ENCODE data around the gene CADPS. TPM values are rescaled to one million over a fixed set of nuclear protein-coding genes. Genes with fewer than 3 reads are reported as not detected.
A peak's percentile ranks its signal among the peaks of the same experiment; 100 is the strongest.

The CADPS gene
- total and polyA plus RNA-seq, 9 of the 15 experiments (the other 6 are each of a cell fraction or from before 2014, with no cell fraction given): not detected

DNA sequence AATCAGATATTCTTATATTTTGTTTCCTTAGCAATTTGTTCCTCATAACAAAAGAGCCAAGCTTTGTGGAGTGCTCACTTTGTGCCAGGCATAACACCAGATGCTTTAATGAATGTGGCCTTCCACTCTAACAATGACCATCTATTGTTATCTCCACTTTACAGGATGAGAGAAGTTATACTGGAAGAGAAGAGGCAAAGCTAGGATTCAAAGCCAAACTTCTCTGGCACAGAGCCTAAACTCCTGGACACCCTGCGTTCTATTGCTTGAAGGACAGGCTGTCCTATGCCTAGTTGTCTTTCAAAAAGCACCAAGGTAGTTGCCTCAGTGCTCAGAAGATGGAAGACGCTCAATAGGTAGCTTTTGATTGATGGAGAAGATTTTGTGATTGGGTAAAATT lies 378.7 kb downstream of the CADPS start:
- 0% methylated on average over 2 of the region's 2 CpGs for WGBS (ENCODE audit: insufficient coverage, low coverage, missing lambda C conversion rate)

DNA sequence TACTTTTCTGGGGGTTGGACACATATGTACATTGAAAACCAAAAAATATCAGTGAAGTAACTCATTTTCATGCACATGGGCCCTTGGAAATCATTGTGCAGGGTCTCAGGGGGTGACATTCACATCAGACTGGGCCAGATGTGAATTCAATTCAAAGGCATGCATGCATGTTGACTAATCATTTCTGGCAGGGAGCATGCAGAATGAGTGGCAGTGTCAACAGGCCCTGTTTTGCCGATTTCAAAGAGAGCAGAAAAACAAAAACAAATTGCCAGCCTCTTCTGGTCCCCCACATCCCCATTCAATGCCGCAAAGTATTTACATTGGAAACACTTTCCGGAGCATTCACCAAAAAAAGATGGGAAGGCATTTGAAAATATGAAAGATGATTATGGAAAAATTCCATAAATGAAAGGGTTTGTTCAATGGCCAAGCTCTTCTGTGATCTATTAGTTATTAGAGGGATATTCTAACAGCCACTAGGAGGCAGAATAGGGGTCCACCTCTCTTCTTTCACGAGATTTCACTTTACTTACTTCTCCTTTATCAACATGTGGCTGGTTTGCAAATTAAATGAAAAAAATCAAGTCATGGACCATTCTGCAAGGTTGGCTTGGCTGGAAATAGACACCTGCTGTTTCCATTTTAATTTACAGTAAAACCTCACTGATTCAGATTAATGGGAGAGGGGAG lies 382.0 kb downstream of the CADPS start:
- 0% methylated on average over 4 of the region's 4 CpGs for WGBS (ENCODE audit: insufficient coverage, low coverage, missing lambda C conversion rate)
- Histone ChIP-seq H3K36me3 (ENCODE audit: control insufficient read depth, insufficient read depth, low read length) (no peaks in the 10 kb centered on the region), H3K4me3 (no peak overlapping the region), H2AFZ (ENCODE audit: low read depth, low read length) (no peak overlapping the region), H3K27me3 (ENCODE audit: control insufficient read depth in 2 of 2, insufficient read depth in 2 of 2, low read length in 2 of 2) (no peaks in the 10 kb centered on the region), H3K79me2 (ENCODE audit: control insufficient read depth, insufficient read depth, low read length) (no peaks in the 10 kb centered on the region), H3K9ac (ENCODE audit: insufficient read depth in 1 of 2, low read depth in 2 of 2, low read length in 2 of 2) (no peak overlapping the region), H3K9me1 (ENCODE audit: control insufficient read depth, insufficient read depth, low read length) (no peaks in the 10 kb centered on the region), H3K27ac (ENCODE audit: extremely low read depth, low read depth, low read length) (no peak overlapping the region), H3K4me2 (ENCODE audit: insufficient read depth, low read length) (no peak overlapping the region), H3K9me3 (replicated peaks; ENCODE audit: control insufficient read depth, insufficient read depth, low read depth, low read length) (no peaks in the 10 kb centered on the region), H3K4me1 (replicated peaks in 1 of 2; ENCODE audit: control insufficient read depth in 2 of 2, insufficient read depth in 2 of 2, low read length in 2 of 2) (no peaks in the 10 kb centered on the region), H4K20me1 (replicated peaks; ENCODE audit: control insufficient read depth, insufficient read depth, low read length) (no peaks in the 10 kb centered on the region)
- no peak for ATAC-seq
- FAIRE-seq: no peak
- no peak for TF ChIP-seq PHF8 (IDR thresholded peaks at IDR 0.05; ENCODE audit: borderline replicate concordance, low read length)
- TF ChIP-seq, protein P1, sequence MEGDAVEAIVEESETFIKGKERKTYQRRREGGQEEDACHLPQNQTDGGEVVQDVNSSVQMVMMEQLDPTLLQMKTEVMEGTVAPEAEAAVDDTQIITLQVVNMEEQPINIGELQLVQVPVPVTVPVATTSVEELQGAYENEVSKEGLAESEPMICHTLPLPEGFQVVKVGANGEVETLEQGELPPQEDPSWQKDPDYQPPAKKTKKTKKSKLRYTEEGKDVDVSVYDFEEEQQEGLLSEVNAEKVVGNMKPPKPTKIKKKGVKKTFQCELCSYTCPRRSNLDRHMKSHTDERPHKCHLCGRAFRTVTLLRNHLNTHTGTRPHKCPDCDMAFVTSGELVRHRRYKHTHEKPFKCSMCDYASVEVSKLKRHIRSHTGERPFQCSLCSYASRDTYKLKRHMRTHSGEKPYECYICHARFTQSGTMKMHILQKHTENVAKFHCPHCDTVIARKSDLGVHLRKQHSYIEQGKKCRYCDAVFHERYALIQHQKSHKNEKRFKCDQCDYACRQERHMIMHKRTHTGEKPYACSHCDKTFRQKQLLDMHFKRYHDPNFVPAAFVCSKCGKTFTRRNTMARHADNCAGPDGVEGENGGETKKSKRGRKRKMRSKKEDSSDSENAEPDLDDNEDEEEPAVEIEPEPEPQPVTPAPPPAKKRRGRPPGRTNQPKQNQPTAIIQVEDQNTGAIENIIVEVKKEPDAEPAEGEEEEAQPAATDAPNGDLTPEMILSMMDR (IDR thresholded peaks at IDR 0.05 in 2 of 3, conservative IDR thresholded peaks at IDR 0.05 in 1 of 3; ENCODE audit: insufficient read depth in 2 of 3, low read depth in 1 of 3, low read length in 3 of 3): 0 out of 6 replicates have a peak, but pooled peaks of 1 of the 3 experiments have one; percentile 13
- POLR2A ChIA-PET: no interaction called here
- in situ Hi-C loops (cut with MboI) (no loop called here), intact Hi-C loops (cut with micrococcal nuclease) (no loop called here)
- peak in 2 of 4 experiments; percentile 3 to 4 for DNase-seq (ENCODE audit: extremely low read depth in 1 of 4, low spot score in 3 of 4)
- CTCF ChIA-PET (ENCODE audit: low intra/inter-chr PET ratio): no interaction called here
- BruUV-seq (replicated peaks): no TSS peak

More for the DNA sequence above, 378.7 kb downstream of the CADPS start:
- Histone ChIP-seq H3K27me3 (ENCODE audit: control insufficient read depth in 2 of 2, insufficient read depth in 2 of 2, low read length in 2 of 2) (no peaks in the 10 kb centered on the region), H3K4me1 (replicated peaks in 1 of 2; ENCODE audit: control insufficient read depth in 2 of 2, insufficient read depth in 2 of 2, low read length in 2 of 2) (no peaks in the 10 kb centered on the region), H3K9ac (ENCODE audit: insufficient read depth in 1 of 2, low read depth in 2 of 2, low read length in 2 of 2) (no peak overlapping the region), H3K36me3 (ENCODE audit: control insufficient read depth, insufficient read depth, low read length) (no peaks in the 10 kb centered on the region), H3K9me1 (ENCODE audit: control insufficient read depth, insufficient read depth, low read length) (no peaks in the 10 kb centered on the region), H4K20me1 (replicated peaks; ENCODE audit: control insufficient read depth, insufficient read depth, low read length) (no peaks in the 10 kb centered on the region), H2AFZ (ENCODE audit: low read depth, low read length) (no peak overlapping the region), H3K9me3 (replicated peaks; ENCODE audit: control insufficient read depth, insufficient read depth, low read depth, low read length) (no peaks in the 10 kb centered on the region), H3K4me3 (no peak overlapping the region), H3K4me2 (ENCODE audit: insufficient read depth, low read length) (no peak overlapping the region), H3K27ac (ENCODE audit: extremely low read depth, low read depth, low read length) (no peak overlapping the region), H3K79me2 (ENCODE audit: control insufficient read depth, insufficient read depth, low read length) (no peaks in the 10 kb centered on the region)
- TF ChIP-seq GATAD2B (IDR thresholded peaks at IDR 0.05; ENCODE audit: borderline replicate concordance) (no peak), ZFP30 (CRISPR knock-in tag; IDR thresholded peaks at IDR 0.05; ENCODE audit: borderline replicate concordance) (no peak), PRPF4 (IDR thresholded peaks at IDR 0.05; ENCODE audit: insufficient read depth, low read depth, low read length, poor library complexity, severe bottlenecking) (no peak), ZNF699 (CRISPR knock-in tag; IDR thresholded peaks at IDR 0.05; ENCODE audit: insufficient replicate concordance) (no peak), FOXJ2 (tag; IDR thresholded peaks at IDR 0.05) (no peak), GTF2E2 (tag; IDR thresholded peaks at IDR 0.05) (no peak), LCOR (CRISPR knock-in tag; IDR thresholded peaks at IDR 0.05) (no peak), ATF7 (IDR thresholded peaks at IDR 0.05) (no peak), SLC30A9 (CRISPR knock-in tag; IDR thresholded peaks at IDR 0.05) (no peak), TSC22D4 (tag; IDR thresholded peaks at IDR 0.05) (no peak), ZNF830 (CRISPR knock-in tag; IDR thresholded peaks at IDR 0.05) (no peak), SIRT6 (IDR thresholded peaks at IDR 0.05; ENCODE audit: low read depth, low read length) (no peak), ZEB2 (IDR thresholded peaks at IDR 0.05) (no peak)
- BruUV-seq (replicated peaks): no TSS peak
- DNase-seq (ENCODE audit: extremely low read depth in 1 of 4, low spot score in 3 of 4) (no peak), FAIRE-seq (no peak), ATAC-seq (no peak)
- intact Hi-C loops (cut with micrococcal nuclease): no loop called here
- POLR2A ChIA-PET: no interaction called here
- CTCF ChIA-PET (ENCODE audit: low intra/inter-chr PET ratio): no interaction called here
- in situ Hi-C loops (cut with MboI): no loop called here

All from K562 (cell line).